NK-92 treated with Interleukin-12 subunit alpha and Interleukin-12 subunit beta, amount 100 ng/mL, for 24 hours (cell line): ENCODE measurements around the gene C20orf202.

Source experiments
- DNase-seq: peaks from one replicate; lab custom pipeline; 2025; lab: John Stamatoyannopoulos, UW

Gene C20orf202

DNA sequence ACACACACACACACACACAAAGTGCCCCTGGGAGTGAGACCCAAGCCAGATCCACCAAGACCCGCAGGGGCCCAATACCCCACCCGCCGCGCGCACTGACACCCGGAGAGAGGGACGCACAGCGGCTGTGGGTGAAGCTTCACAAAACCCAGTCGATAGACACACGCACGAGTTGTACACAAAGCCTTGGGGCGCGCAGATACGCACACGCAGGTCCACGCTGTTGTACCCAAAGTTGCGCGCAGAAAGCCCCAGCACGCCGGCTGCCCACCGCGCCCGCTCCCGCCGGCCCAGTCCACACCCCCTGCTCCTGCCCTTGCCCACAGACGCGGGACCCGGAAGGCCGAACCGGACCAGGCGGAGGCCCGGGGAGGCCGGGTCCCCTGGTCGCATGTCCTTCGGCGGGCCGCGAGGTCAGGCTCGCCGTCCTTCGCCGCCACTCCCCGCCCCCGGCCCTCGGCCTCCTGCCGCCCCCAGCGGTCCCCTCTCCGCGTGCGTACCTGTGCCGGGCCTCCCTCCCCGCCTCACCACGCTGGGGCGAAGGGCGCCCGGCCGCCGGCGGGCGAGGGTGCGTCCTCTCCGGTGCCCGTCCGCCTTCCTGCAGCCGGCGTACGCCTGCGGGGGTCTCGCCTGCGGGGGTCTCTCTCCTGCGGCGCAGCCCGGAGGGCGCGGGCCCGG is 18.5 kb upstream of the C20orf202 start, which contains the start of gene TMEM74B:
Gene TMEM74B (minus strand): TSS at position 344 of the 678 bp plus-strand sequence. CDS start 1,180 bp downstream, outside the sequence.
- DNase-seq, result no peak

DNA sequence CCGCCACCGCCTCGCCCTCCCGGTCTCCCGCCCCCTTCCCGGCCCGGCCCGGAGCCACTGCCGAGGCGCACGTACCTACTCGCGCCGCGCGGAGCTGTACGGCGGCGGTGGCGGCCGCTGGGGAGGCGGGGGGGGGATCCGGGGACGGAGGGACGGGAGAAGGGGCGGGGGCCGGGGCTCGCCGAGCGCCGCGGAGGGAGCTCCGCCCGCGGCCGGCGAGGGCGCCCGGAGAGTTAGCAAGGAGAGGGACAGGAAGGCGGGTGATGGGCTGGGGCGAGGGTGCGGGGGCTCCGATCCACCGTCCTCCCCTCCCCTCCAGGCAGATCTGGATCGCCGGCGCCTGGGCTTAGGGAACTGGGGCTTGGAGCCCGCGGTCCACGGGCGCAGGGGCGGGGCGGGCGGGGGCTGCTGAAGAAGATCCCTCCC is 17.9 kb upstream of the C20orf202 start:
- DNase-seq, result no peak

DNA sequence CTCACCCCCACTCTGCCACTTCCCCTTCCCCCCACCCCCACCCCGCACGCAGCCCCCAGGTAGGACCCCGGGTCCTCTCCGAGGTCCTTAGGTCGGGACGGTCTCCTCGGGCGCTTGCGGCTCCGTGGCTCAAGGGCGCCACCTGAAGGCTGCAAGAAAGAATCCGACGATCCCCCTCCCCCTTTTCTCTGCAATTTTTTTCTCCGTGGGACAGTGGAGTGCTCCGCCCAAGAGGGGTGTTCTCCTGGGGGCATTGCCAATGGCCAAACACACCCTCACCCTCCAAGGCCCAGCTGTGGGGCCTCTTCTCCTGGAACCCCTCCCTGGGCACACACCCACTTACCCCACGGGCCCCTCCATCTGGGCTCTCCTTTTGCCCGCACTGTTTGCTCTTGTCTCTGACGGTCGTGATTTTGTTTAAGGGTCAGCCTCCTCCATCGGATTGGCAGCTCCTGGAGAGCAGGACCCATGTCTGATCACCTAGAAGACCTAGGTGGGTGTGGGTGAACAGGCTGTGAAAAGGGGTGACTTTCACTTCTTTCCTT is 17.4 kb upstream of the C20orf202 start:
- no peak for DNase-seq

DNA sequence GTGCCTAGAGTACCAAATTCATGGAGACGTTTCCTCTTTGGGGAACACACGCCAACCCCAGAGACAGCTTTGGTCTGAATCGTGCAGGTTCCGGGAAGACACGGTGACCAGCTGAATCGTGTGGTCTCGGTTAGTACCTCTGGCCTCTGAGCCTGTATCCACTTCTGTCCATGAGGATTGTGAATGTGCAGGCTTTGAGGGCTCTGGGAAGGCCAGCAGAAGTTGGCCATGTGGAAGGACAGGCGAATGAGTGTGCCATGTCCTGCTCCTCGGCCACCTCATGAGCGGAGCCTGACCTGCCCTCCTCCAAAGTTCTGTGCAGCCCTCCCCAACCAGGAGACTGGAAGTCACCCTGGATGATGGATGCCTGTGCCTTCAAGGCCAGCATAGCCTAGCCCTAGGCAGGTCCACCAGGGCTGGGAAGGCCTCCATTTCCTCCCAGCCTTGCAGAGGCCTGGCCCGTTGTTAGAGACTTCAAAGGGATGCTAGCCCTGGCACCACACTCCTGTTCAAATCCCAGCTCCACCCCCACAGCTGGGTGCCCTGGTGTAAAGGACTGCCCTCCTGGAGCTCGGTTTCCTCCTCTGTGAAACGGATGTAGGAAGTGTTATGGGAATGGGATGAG is 16.8 kb upstream of the C20orf202 start:
- DNase-seq, result no peak

DNA sequence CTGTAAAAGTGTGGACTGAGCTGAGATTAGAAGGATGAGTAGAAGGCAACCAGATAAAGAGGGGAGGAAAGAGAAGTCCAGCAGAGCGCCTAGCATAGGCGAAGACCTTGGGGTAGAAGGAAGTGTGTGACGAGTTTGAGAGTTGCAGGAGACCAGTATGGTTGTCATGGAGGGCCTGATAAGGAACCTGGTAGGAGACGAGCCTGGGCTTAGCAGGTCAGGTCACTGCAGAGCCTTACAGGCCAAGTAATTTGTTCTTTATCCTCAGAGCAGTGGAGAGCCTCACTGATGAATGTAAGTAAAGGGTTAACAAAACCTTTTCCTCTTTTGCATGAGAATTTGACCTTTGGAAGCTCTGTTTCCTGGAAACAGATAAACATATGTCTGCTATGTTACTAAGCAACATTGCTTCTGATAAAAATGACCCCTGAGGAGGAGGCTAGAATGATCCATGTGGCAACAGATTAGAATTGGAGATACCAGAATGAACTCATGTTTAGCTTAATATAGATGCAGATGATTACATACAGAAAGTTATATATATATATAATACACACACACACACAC is 15.6 kb upstream of the C20orf202 start:
- no peak for DNase-seq

DNA sequence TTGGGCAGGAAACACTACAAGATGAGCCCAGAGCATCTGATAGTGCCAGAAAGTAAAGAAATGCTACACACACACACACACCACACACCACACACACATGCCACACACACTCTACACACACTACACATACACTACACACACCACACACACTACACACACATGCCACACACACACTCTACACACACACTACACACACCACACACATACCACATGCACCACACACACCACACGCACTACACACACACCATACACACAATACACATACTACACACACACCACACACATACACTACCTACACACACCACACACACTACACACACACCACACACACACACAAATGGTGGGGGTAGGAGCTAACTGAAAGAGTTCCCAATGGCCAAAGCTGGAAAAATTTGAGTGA is 14.9 kb upstream of the C20orf202 start:
- no peak for DNase-seq

DNA sequence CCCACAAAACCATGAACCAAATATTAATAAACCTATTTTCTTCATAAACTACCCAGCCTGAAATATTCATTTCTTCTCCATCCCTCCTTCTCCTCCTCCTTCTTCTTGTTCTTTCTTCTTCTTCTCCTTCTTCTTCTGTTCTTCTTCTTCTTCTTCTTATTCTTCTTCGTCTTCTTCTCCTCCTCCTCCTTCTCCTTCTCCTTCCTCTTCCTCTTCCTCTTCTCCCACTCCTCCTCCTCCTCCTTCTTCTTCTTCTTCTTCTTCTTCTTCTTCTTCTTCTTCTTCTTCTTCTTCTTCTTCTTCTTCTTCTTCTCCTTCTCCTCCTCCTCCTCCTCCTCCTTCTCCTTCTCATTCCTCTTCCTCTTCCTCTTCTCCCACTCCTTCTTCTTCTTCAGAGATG is 13.4 kb upstream of the C20orf202 start:
- no peak for DNase-seq

DNA sequence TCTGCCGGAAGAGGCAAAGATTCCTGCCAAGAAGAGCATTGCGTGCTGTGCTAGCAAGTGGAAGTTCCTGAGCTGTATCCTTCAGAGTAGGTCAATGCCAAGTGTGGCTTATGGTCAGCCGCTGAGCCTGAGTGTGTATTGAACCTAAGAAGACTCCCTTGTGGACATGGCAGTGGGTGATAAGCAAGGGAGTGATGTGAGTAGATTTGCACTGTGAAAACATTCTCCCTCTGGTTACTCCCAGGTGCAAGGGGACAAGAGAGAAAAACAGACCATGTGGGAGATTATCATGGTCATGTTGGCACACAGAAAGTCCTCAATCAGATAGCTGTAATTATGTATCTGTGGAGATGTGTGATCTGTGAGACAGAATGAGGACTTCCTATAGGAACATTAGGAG is 12.4 kb upstream of the C20orf202 start:
- no peak for DNase-seq

DNA sequence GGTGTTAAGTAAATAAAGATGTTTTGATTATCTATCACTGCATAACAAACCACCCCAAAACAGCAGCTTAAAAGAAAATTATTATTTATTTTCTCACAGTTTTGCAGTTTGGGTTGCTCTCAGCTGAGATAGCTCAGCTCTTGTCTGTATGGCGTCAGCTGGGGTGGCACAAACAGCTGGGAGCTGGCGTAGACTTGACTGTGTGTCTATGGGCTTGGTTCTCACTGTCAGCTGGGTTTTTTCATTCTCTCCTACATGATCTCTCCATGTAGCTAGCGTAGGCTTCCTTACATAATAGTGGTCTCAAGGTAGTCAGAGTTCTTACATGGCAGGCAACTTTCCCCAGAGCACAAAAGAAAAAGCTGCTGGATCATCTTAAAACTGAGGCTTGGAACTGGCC is 12.0 kb upstream of the C20orf202 start:
- DNase-seq, result no peak

DNA sequence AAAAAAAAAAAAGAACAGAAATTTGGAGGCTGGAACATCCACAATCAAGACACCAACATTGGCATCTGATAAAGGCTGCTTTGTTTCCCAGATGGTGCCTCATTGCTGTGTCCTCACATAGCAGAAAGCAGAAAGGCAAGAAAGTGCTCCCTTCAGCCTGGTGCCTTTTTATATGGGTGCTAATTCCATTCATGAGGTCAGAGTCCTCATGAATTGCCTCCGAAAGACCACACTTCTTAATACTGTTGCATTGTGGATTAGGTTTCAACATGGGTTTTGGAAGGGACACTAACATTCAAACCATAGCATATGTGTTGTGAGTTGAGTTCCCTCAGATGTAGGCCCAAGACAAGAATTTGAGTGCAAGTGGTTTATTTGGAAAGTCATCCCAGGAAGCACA is 8.0 kb upstream of the C20orf202 start:
- DNase-seq, result no peak

DNA sequence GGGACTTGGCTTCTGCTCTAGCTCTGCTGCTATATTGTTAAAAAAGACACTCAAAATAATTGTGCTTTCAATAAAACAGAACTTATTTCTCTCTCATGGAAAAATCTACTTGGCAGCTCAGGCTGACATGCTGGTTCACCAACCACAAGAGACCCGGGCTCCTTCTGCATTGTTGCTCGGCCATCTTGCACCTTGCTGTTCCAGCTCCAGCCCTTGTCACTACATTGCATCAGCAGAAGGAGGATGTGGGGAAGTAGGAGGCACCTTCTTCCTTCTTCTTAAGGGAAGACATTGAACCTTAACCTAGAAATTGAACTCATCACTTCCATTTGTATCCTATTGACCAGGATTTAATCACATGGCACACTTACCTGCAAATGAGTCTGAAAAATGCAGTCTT is 6.6 kb upstream of the C20orf202 start:
- DNase-seq, result no peak

DNA sequence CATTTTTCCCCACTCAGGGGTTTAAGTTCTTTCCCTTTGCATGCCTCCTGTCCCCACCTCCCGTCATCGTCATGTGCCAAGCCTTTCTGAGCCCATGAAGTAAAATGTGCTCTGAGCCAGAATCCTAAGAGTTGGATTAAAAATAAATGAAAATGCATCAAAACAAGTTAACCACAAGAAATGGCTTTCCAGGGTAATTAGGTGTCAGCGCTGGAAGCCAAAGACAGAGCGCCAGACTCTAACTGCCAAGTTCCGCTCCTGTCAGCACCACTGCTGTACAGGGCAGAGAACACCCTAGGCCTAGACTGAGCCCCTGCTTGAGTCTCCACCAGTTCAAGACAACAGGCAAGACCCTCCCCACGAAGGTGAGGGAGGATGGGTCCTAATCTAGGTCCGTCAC is 5.5 kb upstream of the C20orf202 start:
- no peak for DNase-seq

DNA sequence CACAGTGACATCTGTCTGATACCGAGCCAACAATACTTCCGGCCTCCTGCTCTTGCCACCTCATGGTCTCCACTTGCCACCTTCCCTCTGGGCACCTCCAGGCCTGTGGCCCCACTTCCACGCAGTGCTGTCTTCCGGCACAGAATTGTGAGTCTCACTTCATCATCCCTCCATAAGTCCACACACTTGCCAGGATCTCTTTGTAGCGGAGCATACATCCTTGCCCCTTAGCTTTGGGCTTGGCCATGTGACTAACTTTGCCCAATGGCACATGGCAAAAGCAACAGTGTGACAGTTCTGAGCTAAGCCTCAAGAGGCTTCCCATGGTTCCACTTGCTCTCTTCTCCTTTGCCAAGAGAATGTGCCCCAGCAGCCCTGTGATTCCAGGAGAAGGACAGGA is 4.5 kb upstream of the C20orf202 start:
- no peak for DNase-seq

DNA sequence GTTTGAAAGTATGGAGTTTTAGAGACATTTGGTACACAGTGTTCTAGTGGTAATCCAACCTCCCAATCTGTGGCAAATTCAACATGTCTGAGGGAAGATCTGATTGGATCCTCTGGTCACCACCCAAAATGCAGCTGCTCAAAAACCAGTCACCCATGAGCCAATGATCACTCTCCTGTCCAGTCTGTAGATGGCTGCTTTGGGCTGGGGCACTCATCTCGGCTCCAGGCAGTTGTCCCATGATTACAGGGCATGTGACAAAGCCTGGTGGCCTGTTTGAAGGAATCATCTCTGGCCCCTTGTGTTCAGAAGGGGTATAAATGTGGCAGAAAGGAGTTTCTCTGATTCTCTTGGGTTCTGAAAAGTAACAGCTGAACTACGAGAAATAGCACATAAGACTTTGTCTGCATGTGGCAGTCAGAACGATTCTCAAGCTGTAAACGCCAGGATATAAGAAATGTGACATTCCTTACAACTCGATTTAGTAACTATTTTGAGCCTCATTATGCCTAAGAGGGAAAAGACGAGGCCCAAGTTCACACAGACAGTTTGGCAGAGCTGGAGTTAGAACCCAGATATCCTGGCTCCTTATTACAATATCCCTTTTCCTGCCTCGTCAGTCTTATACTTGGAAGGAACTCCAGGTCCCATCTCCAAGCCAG is 3.9 kb upstream of the C20orf202 start:
- DNase-seq, result no peak

DNA sequence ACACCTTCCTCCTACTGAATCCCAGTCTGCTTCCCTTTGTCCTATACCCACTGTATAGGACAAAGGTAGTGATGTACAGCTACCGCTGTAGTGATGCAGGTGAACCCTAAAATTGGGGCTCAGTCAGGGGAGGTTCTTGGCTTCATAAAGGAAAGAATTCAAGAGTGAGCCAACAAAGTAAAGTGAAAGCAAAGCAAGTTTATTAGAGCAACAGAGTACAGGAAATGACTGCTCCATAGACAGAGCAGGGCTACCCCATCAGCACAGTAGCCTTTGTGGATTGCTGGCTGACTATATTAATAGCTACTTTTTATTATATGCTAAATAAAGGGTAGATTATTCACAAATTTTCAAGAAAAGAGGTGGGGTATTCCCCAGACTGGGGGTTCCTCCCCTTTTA is 3.3 kb upstream of the C20orf202 start:
- DNase-seq, result no peak

DNA sequence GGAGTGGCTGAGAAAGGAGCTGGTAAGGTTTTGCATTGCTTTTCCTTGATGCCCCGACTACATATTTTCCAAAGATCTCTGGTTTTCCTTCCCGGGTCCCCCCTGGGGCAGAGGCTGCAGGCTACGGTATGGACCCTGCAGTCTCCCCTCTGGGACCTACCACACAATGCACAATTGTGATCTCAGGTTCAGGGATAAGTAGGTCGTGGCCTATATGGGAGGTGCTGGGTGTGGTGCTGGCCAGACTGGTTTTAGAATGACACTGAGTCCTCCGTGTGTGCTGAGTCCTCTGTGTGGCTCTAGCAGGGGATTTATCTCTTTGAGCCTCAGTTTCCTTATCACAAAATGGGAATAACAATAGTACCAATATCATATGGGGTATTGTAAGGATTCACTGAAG is 376 bp downstream of the C20orf202 start:
- no peak for DNase-seq

DNA sequence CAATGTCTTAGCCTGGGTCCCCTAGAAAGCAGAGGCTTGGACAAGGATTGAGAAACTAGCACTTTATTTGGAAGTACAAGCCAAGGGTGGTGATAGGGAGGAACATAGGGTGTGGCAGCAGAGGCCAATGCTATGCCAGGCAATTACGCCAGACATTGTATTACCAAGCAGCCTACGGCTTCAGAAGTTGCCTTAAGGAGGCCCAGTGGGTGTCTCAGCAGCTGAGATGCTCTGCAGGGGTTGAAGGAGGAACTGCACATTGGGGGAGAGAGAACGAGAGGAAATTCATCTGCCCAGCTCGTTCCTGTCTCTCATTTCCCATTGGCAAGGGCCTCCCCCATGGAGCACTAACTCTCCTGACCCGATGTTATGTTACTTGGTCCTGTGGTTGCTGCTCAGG is 859 bp downstream of the C20orf202 start:
- no peak for DNase-seq

DNA sequence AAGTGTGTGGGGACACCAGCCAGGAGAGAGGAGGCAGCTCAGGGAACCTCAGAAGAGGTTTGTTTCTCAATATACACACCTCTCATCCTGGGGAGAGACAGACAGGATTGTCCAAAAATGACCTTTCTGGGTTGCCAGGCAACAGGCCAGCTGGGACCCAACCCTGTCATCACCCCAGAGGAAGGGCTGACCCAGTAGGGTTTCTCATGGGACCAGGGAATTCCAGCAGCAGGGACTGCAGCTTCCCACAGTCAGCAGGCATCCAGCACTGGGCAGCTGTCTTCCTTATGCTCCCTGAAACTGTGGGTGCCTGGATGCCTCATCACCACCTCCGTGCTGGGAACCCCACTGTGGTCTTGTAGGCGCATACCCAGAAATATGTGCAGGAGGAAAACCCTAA is 1.3 kb downstream of the C20orf202 start:
- DNase-seq, result no peak

DNA sequence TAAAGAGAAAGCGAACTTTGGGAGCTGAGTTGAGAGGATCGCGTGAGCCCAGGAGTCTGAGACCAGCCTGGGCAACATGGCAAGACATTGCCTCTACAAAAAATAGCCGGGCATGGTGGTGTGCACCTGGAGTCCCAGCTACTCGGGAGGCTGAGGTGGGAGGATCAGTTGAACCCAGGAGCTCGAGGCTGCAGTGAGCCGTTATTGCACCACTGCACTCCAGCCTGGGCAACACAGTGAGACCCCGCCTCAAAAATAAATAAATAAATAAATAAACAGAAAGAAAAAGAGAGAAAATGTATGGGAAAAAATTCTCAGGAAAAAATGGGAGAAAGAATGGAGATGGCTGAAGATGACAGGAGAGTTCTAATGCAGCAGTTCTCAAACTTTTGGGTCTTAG is 2.5 kb downstream of the C20orf202 start:
- DNase-seq, result no peak

DNA sequence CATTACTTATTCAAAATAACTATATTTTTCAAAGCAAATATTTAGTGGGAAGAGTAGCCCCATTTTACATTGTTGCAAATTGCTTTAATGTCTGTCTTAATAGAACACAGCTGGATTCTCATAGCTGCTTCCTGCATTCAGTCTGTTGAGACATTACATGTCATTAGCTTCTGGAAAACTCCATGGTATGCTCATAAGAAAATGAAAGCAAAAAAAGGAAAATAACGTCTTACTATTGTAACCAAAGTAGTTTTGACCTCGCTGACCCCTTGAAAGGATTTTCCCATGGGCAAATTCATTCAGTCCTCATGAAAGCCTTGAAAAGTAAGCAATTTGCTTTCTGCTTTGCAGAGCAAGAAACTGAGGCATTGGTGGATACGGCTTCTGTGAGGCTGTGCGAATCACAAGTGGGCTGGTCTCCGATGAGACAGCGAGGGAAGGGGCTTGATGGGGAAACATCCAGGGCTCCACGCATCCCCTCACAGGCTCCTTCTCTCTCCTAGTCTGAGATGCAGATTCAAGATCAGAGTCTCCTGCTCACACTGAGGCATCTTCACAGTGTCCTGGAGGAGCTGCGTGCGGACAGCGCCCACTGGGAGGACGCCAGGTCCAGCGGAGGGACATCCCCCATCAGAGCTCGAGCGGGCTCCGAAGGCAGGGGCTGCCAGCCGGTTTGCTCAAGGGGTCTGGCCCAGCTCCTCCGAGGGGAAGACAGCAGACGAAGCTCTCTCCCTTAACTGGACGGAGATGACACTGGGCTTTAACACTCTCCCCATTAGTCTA is 3.3 kb downstream of the C20orf202 start:
- DNase-seq, result no peak

DNA sequence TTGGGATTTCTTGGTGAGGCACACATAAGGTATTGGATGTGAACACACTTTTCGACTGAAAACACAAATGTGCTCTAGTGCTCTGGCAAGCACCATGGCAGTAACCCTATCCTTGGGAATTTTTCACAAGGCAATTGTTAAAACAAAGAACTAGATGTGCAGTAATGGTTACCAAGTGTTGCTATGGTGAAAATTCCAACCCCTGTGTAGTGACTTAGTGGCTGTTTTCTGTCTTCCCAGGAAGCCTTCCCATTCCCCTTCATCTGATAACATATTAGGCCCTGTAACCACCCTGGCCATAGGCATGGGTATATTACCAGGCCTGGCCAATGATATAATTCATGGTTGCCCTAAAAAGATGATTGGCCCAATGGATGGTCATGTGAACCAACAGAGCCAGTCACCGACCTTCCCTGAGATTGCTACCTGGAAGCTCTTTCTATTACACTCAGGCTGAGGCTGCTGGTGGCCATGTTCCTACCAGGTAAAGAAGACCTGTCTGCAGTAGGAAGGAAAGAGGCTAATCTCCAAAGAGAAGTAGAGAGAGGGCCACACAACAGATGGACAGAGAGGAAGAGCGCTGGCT is 4.1 kb downstream of the C20orf202 start:
- DNase-seq, result no peak
